ENCODE measurements around the gene SLC5A5.

Gene SLC5A5

DNA sequence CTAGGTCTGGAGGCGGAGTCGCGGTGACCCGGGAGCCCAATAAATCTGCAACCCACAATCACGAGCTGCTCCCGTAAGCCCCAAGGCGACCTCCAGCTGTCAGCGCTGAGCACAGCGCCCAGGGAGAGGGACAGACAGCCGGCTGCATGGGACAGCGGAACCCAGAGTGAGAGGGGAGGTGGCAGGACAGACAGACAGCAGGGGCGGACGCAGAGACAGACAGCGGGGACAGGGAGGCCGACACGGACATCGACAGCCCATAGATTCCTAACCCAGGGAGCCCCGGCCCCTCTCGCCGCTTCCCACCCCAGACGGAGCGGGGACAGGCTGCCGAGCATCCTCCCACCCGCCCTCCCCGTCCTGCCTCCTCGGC lies at the start of gene SLC5A5:
SLC5A5 (plus strand) TSS at position 68 of the 373 bp plus-strand sequence. CDS start 375 bp downstream, outside the sequence.
- peaks cover 27% of the 10 kb centered on the region for H3K27me3 ChIP-seq (ENCODE audit: control insufficient read depth, insufficient read depth, low read length)
- no peak within 1 kb of the TSS for H3K4me3 ChIP-seq (ENCODE audit: low read length)
- H3K9me3 ChIP-seq (ENCODE audit: control insufficient read depth, low read depth, low read length): no peaks in the 10 kb centered on the region
- no peak within 1 kb of the TSS for H3K9ac ChIP-seq (ENCODE audit: low read length)
- H3K36me3 ChIP-seq (ENCODE audit: control insufficient read depth, low read depth, low read length): no peaks in the 10 kb centered on the region
- peaks cover 9% of the 10 kb centered on the region for H3K4me1 ChIP-seq (ENCODE audit: control insufficient read depth, low read depth, low read length)
- no peak within 1 kb of the TSS for H3K27ac ChIP-seq (ENCODE audit: low read length)

DNA sequence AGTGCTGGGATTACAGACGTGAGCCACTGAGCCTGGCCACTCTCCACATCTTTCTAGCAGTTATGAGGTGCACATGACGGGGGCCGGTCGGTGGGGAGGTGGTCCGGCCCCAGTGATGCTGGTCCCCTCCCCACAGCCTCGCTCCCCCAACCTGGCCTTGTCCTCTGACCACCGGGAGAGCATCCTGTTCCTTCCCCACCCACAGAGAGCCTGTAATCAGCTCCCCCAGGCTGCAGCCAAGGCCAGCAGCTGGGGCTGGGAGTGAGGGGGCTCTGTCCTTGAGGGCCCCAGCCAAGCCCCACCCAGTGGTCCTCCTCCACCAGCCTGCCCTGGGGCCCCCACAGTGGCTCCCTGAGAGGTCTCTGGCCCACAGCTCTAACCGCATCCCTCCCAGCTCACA lies 47.4 kb upstream of the SLC5A5 start:
- no peak overlapping the region for H3K4me3 ChIP-seq (ENCODE audit: low read length)
- H3K36me3 ChIP-seq (ENCODE audit: control insufficient read depth, low read depth, low read length): no peaks in the 10 kb centered on the region
- H3K4me1 ChIP-seq (ENCODE audit: control insufficient read depth, low read depth, low read length): no peaks in the 10 kb centered on the region
- H3K27ac ChIP-seq (ENCODE audit: low read length): no peak overlapping the region
- no peaks in the 10 kb centered on the region for H3K9me3 ChIP-seq (ENCODE audit: control insufficient read depth, low read depth, low read length)
- H3K9ac ChIP-seq (ENCODE audit: low read length): no peak overlapping the region
- H3K27me3 ChIP-seq (ENCODE audit: control insufficient read depth, insufficient read depth, low read length): no peaks in the 10 kb centered on the region

DNA sequence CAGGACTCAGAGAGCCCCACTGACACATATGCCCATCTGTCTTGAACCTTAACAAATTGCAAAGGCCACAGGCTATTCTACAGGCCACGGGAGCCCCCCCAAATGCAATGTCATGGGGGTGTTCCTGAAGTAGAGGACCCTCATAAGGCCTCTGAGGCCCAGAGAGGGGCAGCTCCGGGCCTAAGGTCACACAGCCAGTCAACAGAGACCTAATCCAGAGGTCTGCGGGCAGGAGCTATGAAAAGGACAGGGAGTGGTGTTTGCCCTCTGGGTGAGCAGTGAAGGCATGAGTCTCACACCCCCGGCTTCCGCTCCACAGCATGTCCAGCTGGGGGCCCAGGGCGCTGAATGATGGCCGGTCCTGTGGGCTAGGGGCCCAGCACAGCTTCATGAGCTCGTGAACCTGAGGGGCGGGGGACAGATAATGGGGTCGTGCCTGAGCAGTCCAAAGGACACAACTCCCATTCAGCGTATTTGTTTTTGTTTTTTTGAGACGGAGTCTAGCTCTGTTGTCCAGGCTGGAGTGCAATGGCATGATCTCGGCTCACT lies 45.2 kb upstream of the SLC5A5 start:
- H3K4me1 ChIP-seq (ENCODE audit: control insufficient read depth, low read depth, low read length): peaks cover 4% of the 10 kb centered on the region
- H3K27ac ChIP-seq (ENCODE audit: low read length): no peak overlapping the region
- H3K4me3 ChIP-seq (ENCODE audit: low read length): no peak overlapping the region
- H3K27me3 ChIP-seq (ENCODE audit: control insufficient read depth, insufficient read depth, low read length): no peaks in the 10 kb centered on the region
- no peaks in the 10 kb centered on the region for H3K9me3 ChIP-seq (ENCODE audit: control insufficient read depth, low read depth, low read length)
- no peak overlapping the region for H3K9ac ChIP-seq (ENCODE audit: low read length)
- H3K36me3 ChIP-seq (ENCODE audit: control insufficient read depth, low read depth, low read length): no peaks in the 10 kb centered on the region

DNA sequence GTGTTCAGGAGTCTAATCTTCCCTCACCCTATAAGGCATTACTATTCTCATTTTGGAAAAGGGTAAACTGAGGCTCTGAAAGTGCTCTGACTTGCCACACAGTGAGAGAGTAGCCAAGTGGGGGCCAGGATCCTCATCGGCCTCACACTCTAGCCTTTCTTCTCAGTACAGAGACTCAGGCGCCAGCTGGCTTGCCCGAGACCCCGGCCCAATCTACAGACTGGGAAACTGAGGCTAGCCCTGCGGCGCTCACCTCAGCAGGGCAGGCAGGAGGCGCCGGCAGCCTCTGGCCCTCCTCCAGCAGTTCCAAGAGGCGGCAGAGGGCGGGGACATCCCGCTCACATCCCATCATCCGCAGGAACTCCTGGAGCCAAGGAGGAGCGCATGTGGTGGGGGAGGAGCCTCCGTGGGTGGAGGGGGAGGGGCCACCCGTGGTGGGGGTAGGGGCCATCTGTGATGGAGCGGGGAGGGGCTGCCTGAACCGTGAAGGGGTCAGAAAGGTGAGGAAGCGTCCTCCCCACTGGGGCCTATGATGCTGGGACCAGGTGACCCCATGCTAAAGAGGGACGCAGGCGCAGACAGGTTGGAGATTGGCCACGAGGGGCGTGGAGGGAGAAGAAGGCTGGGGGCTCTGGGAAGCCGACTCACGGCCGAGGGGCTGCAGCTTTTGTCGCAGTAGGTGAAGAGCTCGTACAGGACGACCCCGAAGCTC lies 41.7 kb upstream of the SLC5A5 start:
- Histone ChIP-seq H3K4me1 (ENCODE audit: control insufficient read depth, low read depth, low read length) (peaks cover 4% of the 10 kb centered on the region), H3K27me3 (ENCODE audit: control insufficient read depth, insufficient read depth, low read length) (no peaks in the 10 kb centered on the region), H3K27ac (ENCODE audit: low read length) (peak overlapping the region; percentile 38), H3K4me3 (ENCODE audit: low read length) (peak overlapping the region; percentile 66), H3K9me3 (ENCODE audit: control insufficient read depth, low read depth, low read length) (no peaks in the 10 kb centered on the region), H3K9ac (ENCODE audit: low read length) (peak overlapping the region; percentile 46), H3K36me3 (ENCODE audit: control insufficient read depth, low read depth, low read length) (no peaks in the 10 kb centered on the region)

DNA sequence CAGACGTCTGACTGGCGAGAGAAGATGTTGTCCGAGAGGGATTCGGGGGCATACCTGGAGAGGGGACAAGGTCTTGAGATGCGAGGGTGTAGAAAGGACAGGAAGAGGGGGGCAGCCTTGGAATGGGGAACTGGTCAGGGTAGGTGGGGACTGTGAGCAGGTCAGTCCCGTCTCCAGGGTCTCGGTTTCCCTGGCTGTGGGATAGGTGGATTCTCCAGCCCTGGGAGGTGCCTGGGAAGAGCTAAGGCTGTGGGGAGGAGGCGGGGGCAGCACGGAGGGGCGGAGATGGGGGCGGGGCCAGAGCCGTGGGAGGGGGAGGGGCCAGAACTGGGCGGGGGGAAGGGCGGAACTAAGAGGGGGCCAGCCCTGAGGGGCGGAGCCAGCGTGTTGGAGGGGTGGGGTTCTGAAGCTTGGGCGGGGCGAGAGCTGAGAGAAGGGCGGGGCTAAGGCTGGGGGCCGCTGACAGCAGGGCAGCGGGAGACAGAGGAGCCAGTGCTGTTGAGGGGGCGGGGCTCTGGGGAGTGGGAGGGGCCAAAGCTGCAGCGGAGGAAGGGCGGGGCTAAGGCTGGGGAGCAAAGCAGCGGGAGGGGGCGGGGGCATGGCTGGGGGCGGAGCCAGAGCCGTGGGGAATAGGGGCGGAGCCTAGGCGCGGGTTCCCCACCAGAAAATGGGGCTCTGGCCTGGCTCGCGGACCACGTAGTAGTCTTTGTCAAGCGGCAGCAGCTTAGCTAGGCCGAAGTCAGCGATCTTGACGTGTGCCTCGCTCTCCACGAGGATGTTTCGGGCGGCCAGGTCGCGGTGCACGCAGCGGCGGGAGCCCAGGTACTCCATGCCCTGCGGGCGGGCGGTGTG lies 41.0 kb upstream of the SLC5A5 start:
- H3K9me3 ChIP-seq (ENCODE audit: control insufficient read depth, low read depth, low read length): no peaks in the 10 kb centered on the region
- H3K4me1 ChIP-seq (ENCODE audit: control insufficient read depth, low read depth, low read length): peaks cover 4% of the 10 kb centered on the region
- peak overlapping the region; percentile 38 for H3K27ac ChIP-seq (ENCODE audit: low read length)
- peak overlapping the region; percentile 66 for H3K4me3 ChIP-seq (ENCODE audit: low read length)
- H3K36me3 ChIP-seq (ENCODE audit: control insufficient read depth, low read depth, low read length): no peaks in the 10 kb centered on the region
- no peaks in the 10 kb centered on the region for H3K27me3 ChIP-seq (ENCODE audit: control insufficient read depth, insufficient read depth, low read length)
- peak overlapping the region; percentile 46 for H3K9ac ChIP-seq (ENCODE audit: low read length)

DNA sequence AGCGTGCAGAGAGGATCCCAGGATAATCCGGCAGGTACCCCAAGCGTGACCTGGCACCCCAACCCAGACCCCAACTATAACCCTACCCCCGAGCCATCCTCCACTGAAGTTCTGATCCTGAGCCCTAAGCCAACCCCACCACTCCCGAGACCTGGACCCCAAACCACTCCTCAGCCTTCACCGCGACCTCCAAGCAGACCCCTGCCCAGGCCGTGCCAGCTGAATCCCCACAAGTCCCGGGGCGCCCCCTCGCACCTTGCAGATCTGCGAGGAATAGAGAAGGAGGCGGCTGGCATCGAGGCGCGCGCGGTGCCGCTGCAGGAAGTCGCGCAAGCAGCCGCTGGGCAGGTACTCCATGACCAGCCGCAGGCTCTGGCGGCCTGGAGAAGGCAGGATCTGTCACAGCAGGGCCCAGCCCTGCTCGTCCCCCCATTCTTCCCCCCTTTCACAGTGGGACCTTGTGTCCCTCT lies 40.3 kb upstream of the SLC5A5 start:
- no peak overlapping the region for H3K27ac ChIP-seq (ENCODE audit: low read length)
- peak overlapping the region; percentile 32 for H3K4me3 ChIP-seq (ENCODE audit: low read length)
- H3K9ac ChIP-seq (ENCODE audit: low read length): no peak overlapping the region
- H3K4me1 ChIP-seq (ENCODE audit: control insufficient read depth, low read depth, low read length): peaks cover 4% of the 10 kb centered on the region
- H3K27me3 ChIP-seq (ENCODE audit: control insufficient read depth, insufficient read depth, low read length): no peaks in the 10 kb centered on the region
- H3K36me3 ChIP-seq (ENCODE audit: control insufficient read depth, low read depth, low read length): no peaks in the 10 kb centered on the region
- H3K9me3 ChIP-seq (ENCODE audit: control insufficient read depth, low read depth, low read length): no peaks in the 10 kb centered on the region

DNA sequence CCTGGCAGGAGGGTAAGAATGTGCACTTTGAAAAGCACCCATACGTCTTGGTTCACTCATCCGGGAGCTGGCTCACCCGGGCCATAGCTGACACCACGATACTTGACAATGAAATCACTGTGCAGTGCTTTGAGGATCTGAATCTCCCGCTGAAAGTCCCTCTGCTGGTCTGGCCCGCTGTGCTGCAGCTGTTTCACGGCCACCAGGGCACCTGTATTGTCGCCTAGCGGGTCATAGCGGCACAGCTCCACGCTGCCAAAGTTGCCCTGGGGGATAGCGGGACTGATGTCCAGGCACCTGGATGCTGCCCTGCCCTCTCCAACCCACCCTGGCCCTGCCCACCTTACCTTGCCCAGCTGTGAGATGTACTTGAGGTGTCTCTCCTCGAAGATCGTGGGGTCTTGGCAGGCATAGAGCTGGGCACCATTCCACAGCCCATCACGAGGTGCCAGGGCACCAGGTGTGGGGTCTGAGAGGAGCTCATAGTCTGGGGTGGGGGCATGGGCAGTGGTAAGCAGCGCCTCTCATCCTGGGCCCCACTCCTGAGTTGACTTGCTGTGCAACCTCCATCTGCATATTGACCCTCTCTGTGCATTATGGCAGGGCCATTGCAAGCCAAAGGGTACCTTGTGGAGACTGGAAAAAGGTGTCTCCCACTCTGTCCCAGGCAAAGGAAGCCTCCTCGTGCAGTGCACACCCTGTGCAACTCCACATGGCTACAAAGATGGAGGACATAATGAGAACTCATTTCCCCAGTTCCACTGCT lies 39.1 kb upstream of the SLC5A5 start:
- H3K9ac ChIP-seq (ENCODE audit: low read length): no peak overlapping the region

DNA sequence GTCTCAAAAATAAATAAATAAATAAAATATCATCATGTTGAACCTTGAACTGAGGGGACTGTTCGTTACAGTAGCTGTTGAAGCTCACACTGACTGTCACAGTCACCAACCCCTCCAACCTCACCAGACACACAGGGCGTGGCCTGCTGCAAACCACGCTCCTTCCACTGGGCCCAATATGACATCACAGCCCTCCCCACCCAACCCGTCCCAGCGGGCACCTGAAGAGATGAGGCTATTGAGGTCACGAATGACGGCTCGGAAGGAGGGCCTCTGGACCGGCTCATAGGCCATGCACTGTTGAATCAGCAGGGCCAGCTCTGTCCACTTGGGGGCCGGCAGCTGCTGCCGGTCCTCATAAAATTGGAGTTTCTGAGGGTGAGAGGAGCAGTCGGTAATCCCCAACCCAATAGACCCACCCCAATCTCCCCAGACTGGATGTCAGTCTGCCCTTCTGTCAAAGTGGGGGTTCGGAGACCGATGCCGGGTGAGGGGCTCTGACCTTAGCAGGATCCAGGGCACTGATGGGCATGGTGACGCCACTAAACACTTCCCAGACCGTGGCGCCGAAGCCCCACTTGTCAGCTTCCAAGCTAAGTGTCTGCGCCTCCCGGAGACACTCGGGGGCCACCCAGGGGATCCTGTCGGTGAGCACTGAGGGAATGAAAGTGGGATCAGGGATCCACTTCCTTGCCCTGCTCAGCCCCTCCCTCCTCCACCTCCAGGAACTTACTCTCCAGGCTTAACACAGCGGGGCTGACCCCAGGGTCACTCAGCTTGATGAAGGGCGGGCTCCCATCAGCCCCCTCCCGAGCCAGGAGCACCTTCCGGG lies 37.2 kb upstream of the SLC5A5 start:
- Histone ChIP-seq H3K4me1 (ENCODE audit: control insufficient read depth, low read depth, low read length) (peaks cover 3% of the 10 kb centered on the region), H3K36me3 (ENCODE audit: control insufficient read depth, low read depth, low read length) (no peaks in the 10 kb centered on the region), H3K4me3 (ENCODE audit: low read length) (no peak overlapping the region), H3K9me3 (ENCODE audit: control insufficient read depth, low read depth, low read length) (no peaks in the 10 kb centered on the region), H3K27ac (ENCODE audit: low read length) (no peak overlapping the region), H3K9ac (ENCODE audit: low read length) (no peak overlapping the region), H3K27me3 (ENCODE audit: control insufficient read depth, insufficient read depth, low read length) (no peaks in the 10 kb centered on the region)

More for the DNA sequence above, 39.1 kb upstream of the SLC5A5 start:
- no peaks in the 10 kb centered on the region for H3K27me3 ChIP-seq (ENCODE audit: control insufficient read depth, insufficient read depth, low read length)
- H3K4me3 ChIP-seq (ENCODE audit: low read length): no peak overlapping the region
- no peak overlapping the region for H3K27ac ChIP-seq (ENCODE audit: low read length)
- peaks cover 4% of the 10 kb centered on the region for H3K4me1 ChIP-seq (ENCODE audit: control insufficient read depth, low read depth, low read length)
- no peaks in the 10 kb centered on the region for H3K36me3 ChIP-seq (ENCODE audit: control insufficient read depth, low read depth, low read length)
- H3K9me3 ChIP-seq (ENCODE audit: control insufficient read depth, low read depth, low read length): no peaks in the 10 kb centered on the region

DNA sequence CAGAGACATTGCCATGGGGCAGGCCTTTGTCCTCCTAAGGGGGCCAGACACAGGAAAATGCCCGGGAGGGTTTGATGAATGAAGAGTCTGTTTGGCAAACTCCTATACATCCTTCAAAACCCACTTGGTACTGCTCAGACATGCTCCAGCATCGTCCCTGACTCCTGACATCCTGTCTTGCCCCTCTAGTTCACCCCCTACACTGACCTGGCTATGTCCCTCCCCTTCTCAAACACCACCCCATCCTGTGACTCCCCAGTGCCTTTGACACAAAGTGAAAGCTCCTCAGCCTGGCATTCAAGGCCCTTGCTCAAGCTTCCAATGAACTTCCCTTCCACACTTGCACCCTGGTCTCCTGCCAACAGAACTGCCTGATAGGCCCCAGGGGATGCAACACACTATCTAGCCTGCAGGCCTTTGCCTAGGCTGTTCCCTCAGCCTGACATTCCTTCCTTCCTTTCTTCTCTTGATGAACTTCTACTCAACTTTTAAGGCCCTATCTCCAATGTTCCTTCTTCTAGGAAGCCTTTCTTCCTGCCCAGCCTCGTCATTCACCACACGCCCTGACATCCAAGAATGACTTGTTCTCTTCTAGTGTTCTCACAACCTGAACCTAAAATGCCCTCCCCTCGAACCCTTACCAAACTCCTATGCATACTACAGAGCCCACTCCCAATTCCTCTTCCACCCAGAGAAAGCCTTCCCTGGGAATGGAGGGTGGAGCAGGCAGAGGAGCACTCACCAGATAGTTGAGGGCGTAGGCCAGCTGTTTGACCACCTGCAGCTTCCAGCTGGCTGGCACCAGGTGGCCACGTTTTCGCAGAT lies 36.4 kb upstream of the SLC5A5 start:
- Histone ChIP-seq H3K4me1 (ENCODE audit: control insufficient read depth, low read depth, low read length) (no peaks in the 10 kb centered on the region), H3K9ac (ENCODE audit: low read length) (no peak overlapping the region), H3K36me3 (ENCODE audit: control insufficient read depth, low read depth, low read length) (no peaks in the 10 kb centered on the region), H3K4me3 (ENCODE audit: low read length) (no peak overlapping the region), H3K27me3 (ENCODE audit: control insufficient read depth, insufficient read depth, low read length) (peaks cover 6% of the 10 kb centered on the region), H3K27ac (ENCODE audit: low read length) (no peak overlapping the region), H3K9me3 (ENCODE audit: control insufficient read depth, low read depth, low read length) (no peaks in the 10 kb centered on the region)

DNA sequence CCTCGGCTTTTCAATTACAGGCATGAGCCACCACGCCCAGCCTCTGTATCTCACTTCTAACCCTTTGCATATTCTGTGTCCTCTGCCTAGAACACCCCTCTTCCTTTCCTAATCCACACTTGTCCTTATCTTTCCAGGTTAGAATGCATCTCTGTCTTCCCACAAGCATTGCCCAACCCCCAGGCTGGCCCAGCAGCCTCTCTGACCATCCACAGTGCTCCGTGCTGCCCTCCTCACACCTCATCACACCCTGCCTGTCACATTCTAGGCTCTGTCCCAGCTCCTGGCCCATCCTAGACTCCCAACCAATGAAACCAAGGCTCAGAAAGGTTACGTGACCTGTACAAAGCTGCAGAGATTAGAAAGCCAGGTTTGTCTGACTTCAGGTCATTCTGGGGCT lies 35.2 kb upstream of the SLC5A5 start:
- no peaks in the 10 kb centered on the region for H3K36me3 ChIP-seq (ENCODE audit: control insufficient read depth, low read depth, low read length)
- no peak overlapping the region for H3K27ac ChIP-seq (ENCODE audit: low read length)
- H3K27me3 ChIP-seq (ENCODE audit: control insufficient read depth, insufficient read depth, low read length): peaks cover 12% of the 10 kb centered on the region
- no peaks in the 10 kb centered on the region for H3K4me1 ChIP-seq (ENCODE audit: control insufficient read depth, low read depth, low read length)
- no peaks in the 10 kb centered on the region for H3K9me3 ChIP-seq (ENCODE audit: control insufficient read depth, low read depth, low read length)
- no peak overlapping the region for H3K4me3 ChIP-seq (ENCODE audit: low read length)
- H3K9ac ChIP-seq (ENCODE audit: low read length): no peak overlapping the region

Measured in iPS-18a (cell line).